ENCODE results near the gene NCOA1. TPM values are rescaled to one million over a fixed set of nuclear protein-coding genes. Genes with fewer than 3 reads are reported as not detected.

Gene NCOA1
- total and polyA plus RNA-seq, 2 of the 4 experiments (the other 2 are of a cell fraction): 6.7 to 11.3 TPM

GRCh38 chr2:24517247-24517646 lies 26.2 kb downstream of the NCOA1 start:
- ChIA-PET POLR2A (ENCODE audit: unreplicated experiment) (no interaction called here), CTCF (no interaction called here)
- H4K20me1 ChIP-seq (ENCODE audit: insufficient read depth, low read length): peaks cover 5% of the 10 kb centered on the region; the same call in 1 of the 2 replicates
- H2BK15ac ChIP-seq (ENCODE audit: low read depth, low read length): no peak overlapping the region
- no peaks in the 10 kb centered on the region for H3K9me3 ChIP-seq (ENCODE audit: control insufficient read depth, insufficient read depth, low read length)
- H3K79me1 ChIP-seq (ENCODE audit: low read depth in 1 of 2, low read length in 2 of 2): peaks cover 7 to 18% of the 10 kb centered on the region in 2 experiments
- H3K4ac ChIP-seq (ENCODE audit: low read depth, low read length): no peak overlapping the region
- H2AFZ ChIP-seq (replicated peaks; ENCODE audit: low read length, poor library complexity): no peak overlapping the region
- no peaks in the 10 kb centered on the region for H3K27me3 ChIP-seq (ENCODE audit: control insufficient read depth, insufficient read depth, low read length)
- H2AK9ac ChIP-seq (replicated peaks; ENCODE audit: low read depth, low read length, poor library complexity): no peak overlapping the region
- no CpG with 5 or more reads among the region's 5 CpGs for WGBS, 2 experiments (ENCODE audit: extremely low coverage in 2 of 2, insufficient read length in 1 of 2)
- no peak overlapping the region for H3K18ac ChIP-seq (ENCODE audit: low read depth, low read length)
- DNase-seq: no peak
- TF ChIP-seq MAFK (IDR thresholded peaks at IDR 0.05; ENCODE audit: low read depth, low read length) (no peak), POLR2A (IDR thresholded peaks at IDR 0.05; ENCODE audit: low read depth, low read length) (no peak), CEBPB (IDR thresholded peaks at IDR 0.05; ENCODE audit: low read depth, low read length) (no peak), NFE2L2 (IDR thresholded peaks at IDR 0.05; ENCODE audit: low read depth, low read length) (no peak), BHLHE40 (IDR thresholded peaks at IDR 0.05; ENCODE audit: low read depth, low read length) (no peak), ELK1 (IDR thresholded peaks at IDR 0.05; ENCODE audit: borderline replicate concordance, low read depth, low read length) (no peak), MAZ (IDR thresholded peaks at IDR 0.05; ENCODE audit: borderline replicate concordance, low read depth, low read length) (no peak), FOS (IDR thresholded peaks at IDR 0.05; ENCODE audit: low read depth, low read length) (no peak), SMC3 (IDR thresholded peaks at IDR 0.05; ENCODE audit: low read depth, low read length) (no peak), RFX5 (IDR thresholded peaks at IDR 0.05; ENCODE audit: low read depth, low read length) (no peak)
- H4K91ac ChIP-seq (ENCODE audit: insufficient read depth, low read depth, low read length): no peak overlapping the region
- no peak overlapping the region for H3K4me3 ChIP-seq (ENCODE audit: insufficient read depth, low read depth, low read length)
- H3K4me2 ChIP-seq (ENCODE audit: low read depth, low read length): no peak overlapping the region
- H4K8ac ChIP-seq (ENCODE audit: low read depth in 2 of 2, low read length in 2 of 2): no peak overlapping the region
- no peak overlapping the region for H4K5ac ChIP-seq (ENCODE audit: low read depth, low read length)
- no peak overlapping the region for H3K56ac ChIP-seq (ENCODE audit: extremely low read depth, insufficient read depth, low read length)
- no peak overlapping the region for H3K9ac ChIP-seq (ENCODE audit: low read depth, low read length)
- H2AK5ac ChIP-seq (ENCODE audit: low read depth, low read length): no peak overlapping the region
- H3K14ac ChIP-seq (replicated peaks; ENCODE audit: low read depth, low read length): no peak overlapping the region
- dilution Hi-C loops (cut with HindIII; ENCODE audit: low sequenced_read_pairs, unreplicated experiment): no loop called here
- H3K27ac ChIP-seq (ENCODE audit: insufficient read depth, low read length): no peak overlapping the region
- H2BK5ac ChIP-seq (ENCODE audit: low read depth, low read length, poor library complexity, severe bottlenecking): no peak overlapping the region
- H2BK20ac ChIP-seq (ENCODE audit: low read depth, low read length): no peak overlapping the region
- H2BK120ac ChIP-seq (ENCODE audit: low read depth, low read length): no peak overlapping the region
- peaks cover 6% of the 10 kb centered on the region for H3K4me1 ChIP-seq (ENCODE audit: control insufficient read depth, insufficient read depth, low read length)
- H3K23ac ChIP-seq (ENCODE audit: low read depth, low read length): no peak overlapping the region
- in situ Hi-C loops (cut with MboI; ENCODE audit: low sequenced_read_pairs): no loop called here
- intact Hi-C loops (cut with micrococcal nuclease): no loop called here
- BruUV-seq (replicated peaks): no TSS peak
- H3K36me3 ChIP-seq (ENCODE audit: control insufficient read depth, insufficient read depth, low read length): no peaks in the 10 kb centered on the region
- no peaks in the 10 kb centered on the region for H3K9me1 ChIP-seq (ENCODE audit: insufficient read depth, low read length)
- ATAC-seq (ENCODE audit: low read depth): no peak

Data from IMR-90 (cell line).